GM03348 (cell line): ENCODE results near the gene PTMA.
"Not testable (repeated sequence)": the region's sequence is repeated elsewhere in the genome, so short reads cannot be mapped to it uniquely, and the experiment has no call there.

Experiments
- DNase-seq: peaks from one replicate; pipeline ENCODE4 v3.0.0; 2012; ENCODE audit warnings: low spot score

Gene PTMA

DNA sequence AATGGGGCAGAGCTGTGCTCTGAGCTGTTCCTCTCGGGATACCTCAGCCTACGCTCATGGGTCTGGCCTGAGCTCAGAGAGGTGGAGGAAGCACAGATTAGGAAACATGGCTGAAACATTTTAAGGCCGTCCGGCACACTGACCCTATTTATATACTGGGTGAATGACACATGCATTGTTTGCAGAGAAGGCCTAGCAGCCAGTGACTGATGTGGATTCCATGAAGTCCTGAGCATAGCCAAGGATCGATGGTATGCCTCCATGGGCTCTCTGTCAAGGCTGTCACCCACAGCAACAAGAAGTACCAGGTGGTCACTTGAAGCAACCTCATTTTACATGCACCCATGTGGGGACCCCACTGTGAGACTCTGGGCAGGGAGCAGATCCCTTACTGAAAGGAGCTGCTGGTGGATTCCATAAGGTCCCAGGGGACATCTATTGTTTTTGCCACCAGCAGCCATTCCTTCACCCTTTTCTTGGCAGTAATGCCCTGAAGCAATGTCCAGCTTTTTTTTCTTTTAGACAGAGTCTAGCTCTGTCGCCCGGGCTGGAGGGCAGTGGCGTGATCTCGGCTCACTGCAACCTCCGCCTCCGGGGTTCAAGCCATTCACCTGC, 8.4 kb downstream of the PTMA start:
- DNase-seq, result peak; percentile 26

- DNase-seq, result peak; percentile 52
Measured at GRCh38 chr2:231717281-231718171, 9.2 kb downstream of the PTMA start.

DNA sequence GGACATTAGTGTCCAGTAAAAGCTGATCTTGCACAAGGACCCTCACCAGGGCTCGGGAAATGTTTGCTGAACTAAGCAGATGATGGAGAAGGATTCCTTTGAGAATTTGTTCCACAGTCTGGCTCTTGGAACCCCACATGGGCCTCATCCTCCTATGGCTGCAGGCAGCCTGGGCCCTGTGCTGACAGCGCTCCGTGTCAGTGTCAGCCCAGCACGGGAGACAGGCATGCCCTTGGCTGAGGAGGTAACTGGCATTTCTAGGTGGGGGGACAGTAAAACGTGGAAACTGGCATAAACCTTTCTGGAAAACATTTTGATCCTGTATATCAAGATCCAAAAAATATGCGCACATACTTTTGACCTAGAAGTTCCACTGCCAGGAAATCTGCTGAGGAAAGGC, 10.5 kb downstream of the PTMA start:
- DNase-seq, result no peak

DNA sequence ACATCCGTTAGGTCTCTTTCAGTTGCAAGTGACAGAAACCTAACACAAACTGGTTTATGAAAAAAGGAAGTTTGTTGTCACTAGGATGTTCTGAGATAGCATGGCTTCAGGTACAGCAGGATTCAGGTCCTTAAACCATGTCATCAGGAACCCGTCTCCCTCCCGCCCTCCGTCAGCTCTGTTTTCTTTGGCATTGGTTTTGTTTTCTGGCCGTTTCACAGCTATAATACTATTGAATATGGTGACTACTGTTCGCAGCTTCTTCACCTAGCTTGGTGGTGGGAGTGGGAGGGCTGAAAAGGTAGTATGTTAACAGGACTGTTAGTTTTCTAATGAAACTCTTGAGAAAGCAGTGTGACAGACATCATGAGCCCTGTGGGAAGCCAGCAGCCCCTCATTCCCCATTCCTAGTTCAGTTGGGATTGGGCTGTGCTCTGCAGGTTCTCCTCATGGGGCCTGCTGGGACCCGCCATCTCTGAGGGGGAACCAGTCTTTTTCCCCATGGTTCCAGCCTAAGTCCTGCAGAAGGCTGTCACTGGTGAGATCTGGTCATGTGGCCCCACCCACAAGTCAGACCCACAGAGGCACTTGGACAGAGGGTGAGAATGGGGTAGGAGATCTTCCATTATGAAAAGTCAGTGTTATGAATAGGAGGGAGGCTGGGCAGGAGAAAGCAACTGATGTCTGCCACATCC, 12.1 kb downstream of the PTMA start:
- no peak for DNase-seq

DNA sequence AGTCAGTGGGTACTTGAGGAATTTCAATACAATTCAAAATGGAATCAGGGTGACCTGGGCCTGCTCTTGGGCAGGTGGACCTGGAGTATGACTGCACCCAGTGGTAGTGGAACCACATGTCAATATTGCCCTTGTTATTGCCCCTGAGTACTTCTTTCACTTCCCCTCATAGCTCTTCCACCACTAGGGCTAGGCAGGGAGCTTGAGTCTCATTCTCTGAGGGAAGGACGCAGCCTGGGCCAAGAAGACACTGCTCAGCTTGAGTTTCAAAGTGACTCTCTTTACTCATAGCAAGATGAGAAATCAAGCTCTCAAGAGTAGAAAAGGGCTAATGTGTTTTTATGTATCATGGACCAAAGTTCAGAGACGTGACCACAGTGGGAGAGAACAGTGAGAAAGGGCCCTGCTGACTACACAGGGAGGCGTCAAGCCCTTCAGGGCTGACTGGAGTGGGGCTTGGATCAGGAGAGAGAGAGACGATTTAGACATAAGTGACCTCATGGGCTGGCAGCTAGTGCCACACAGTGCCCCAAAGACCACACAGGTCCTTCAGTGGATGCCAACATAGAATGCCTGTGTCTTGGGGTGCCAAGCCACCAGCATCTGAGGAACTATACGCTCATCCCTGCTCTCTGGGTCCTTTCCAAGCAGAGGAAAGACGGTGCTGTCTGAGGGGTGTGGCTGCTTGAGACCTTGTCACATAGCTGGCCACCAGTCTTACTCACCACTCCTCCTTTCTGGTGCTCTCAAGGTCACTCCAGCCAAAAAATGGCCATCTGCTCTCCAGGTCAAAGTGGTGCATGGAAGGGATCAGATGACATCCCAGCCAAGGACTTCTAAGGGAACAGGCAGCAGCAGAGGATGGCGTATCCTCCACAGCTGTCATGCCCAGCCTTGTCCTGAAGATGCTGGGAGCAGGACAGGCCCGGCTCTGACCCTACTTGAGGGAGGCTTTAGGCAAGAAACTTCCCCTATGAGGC, 13.0 kb downstream of the PTMA start:
- no peak for DNase-seq

DNA sequence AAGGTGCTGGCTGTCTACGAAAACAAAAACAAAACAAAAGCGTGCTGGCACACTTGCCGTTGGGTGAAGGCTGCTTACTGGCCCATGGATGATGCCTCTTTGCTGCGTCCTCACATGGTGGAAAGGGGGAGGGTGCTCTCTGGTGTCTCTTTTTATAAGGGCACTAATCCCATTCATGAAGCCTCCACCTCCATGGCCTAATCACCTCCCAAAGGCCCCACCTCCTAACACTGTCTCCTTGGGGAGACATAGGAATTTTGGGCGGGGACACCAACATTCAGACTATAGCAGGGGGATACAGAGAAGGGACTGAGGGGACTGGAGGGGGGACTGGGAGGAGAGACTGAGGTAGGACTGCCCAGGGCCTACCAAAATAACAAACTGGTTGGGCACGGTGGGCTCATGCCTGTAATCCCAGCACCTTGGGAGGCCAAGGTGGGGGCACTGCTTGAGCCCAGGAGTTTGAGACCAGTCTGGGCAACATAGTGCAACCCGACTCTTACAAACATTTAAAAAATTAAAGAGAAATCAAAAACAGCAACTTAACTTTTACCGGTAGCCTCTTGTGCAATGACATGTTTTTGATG, 14.5 kb downstream of the PTMA start:
- DNase-seq, result no peak

DNA sequence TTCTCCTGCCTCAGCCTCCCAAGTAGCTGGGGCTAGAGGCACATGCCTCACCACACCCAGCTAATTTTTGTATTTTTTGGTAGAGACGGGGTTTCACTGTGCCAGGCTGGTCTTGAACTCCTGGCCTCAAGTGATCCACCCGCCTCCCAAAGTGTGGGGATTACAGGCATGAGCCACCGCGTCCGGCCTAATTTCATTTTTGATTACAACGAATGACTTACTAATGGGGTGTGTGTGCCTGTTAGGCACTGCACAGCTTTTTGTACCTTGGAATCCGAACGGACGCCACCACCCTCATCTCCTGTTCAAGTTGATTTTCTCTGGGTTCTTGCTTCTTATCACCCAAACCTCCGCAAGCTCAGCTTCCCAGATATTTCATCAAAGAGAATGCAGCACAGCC, 17.2 kb downstream of the PTMA start:
- no peak for DNase-seq

DNA sequence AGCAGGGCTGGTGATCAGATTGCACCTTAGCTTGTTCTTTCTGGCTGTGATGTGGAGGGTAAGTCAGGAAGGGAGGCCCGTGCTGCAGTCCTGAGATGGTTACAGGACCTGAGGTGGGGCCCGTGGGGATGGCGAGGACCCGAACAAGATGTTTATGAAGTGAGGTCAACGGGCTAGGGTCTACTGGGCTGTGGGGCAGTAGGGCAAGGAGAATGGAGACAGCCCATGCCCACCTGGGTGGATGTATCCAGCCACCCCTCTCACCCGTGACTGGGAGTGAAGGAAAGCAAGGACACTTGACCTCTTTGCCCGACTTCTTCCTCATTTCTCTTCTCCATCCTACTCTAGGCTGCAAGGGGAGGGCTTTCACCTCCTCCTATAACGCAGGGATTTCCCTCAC, 18.0 kb downstream of the PTMA start:
- no peak for DNase-seq

GRCh38 chr2:231727621-231728020, 19.3 kb downstream of the PTMA start:
- no peak for DNase-seq

GRCh38 chr2:231732604-231733003, 24.3 kb downstream of the PTMA start:
- DNase-seq, result no peak

- no peak for DNase-seq
Measured at GRCh38 chr2:231737761-231738160, 29.4 kb downstream of the PTMA start.

GRCh38 chr2:231743376-231744116, 35.2 kb downstream of the PTMA start:
- no peak for DNase-seq

DNA sequence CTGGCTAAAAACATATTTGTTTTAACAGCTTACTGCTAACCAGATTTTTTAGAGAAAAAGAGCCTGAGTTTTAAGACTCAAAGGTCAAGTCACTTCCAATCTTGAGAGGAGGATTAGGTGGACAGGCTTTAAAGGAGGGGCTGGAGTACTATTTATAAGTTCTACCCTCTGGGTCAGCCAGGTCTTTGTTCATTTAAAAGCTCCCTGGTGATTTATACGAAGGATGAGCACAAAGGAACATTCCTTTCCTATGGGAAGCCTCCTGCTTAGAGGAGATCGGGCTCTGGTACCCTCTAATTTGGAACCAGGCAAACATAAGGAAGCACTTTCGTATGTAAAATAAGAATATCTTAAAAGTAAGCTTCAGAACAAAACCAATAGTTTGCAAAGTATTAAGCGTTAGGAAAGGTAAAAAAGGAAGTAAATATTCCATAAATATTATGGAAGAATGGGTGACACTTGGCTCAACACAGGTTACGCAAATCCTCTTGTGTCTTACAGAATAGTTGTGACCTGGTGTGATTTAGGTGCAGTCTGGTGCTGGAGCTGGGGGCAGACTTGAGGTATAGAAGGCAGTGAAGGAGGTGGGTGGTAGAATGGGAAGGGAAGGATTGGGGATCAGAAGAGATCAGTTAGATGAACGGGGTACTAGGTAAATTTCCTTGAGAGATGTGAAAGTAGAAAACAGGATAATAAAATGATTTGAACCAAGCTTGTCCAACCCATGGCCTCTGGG, 37.1 kb downstream of the PTMA start:
- peak; percentile 12 for DNase-seq

GRCh38 chr2:231748153-231748896, 40.0 kb downstream of the PTMA start:
- DNase-seq, result not testable (repeated sequence)

DNA sequence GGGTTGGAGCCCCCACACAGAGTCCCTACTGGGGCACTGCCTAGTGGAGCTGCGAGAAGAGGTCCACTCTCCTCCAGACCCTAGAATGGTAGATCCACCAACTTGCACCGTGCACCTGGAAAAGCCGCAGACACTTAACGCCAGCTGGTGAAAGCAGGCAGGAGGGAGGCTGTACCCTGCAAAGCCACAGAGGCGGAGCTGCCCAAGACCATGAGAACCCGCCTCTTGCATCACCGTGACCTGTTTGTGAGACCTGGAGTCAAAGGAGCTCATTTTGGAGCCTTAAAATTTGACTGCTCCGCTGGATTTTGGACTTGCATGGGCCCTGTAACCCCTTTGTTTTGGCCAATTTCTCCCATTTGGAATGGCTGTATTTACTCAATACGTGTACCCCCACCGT, 40.7 kb downstream of the PTMA start:
- not testable (repeated sequence) for DNase-seq

DNA sequence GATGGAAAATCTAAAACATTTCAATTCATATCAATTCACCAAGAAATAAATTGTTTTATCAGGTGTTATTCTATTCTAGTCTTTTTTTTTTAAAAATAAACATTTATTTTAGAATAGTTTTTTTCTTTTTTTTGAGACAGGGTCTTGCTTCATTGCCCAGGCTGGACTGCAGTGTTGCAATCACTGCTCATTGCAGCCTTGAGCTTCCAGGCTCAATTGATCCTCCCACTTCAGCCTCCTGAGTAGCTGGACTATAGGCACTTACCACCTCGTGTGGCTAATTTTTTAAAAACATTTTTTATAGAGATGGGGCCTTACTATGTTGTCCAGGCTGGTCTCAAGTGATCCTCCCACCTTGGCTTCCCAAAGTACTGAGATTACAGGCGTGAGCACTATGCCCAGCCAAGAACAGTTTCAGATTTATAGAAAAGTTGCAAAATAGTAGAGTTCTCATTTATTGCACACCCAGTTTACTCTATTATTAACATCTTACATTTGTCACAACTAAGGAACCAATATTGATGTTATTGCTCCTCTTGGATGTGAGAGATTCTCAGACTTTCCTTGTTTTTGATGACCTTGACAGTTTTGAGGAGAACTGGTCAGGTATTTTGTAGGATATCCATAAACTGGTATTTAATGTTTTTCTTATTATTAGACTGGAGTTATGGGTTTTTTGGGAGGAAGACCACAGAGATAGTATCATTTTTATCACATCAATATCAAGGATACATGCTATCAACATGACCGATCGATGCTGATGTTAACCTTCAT, 42.9 kb downstream of the PTMA start:
- DNase-seq, result no peak

DNA sequence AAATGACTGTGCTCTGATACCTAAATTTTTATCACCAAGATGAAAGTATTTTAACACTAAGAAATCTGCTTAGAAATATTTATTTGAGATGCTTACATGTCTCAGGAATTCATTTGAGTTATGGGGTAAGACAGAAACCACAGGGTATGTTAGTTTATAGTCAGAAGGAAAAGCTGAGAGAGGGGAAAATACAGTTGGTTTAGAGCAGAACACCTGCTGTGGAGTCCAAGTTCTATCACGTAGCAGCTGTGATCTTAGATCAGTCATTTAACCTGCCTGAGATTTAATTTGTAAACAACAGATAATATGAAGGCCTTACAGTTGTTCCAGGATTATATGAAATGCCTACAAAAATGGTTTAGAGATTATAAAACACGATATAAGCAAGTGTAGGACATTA, 43.7 kb downstream of the PTMA start:
- no peak for DNase-seq

DNA sequence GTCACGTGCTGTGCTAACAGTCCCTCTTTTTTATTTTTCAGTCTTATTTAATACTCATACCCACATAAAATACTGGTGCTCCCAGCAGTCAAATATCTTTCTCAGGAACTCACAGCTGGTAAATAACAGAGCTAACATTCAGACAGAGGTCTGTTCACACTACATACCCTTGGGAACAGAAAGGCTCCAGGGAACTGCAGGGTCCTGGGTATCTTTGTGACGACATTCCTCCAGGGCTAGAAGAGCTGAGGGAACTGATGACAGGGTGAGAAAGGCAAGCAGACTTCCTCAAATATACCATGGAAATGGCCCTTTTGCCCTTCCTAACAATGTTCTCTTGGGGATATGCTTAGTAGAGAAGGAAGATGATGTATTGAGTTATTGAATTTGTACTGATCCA, 53.4 kb downstream of the PTMA start:
- no peak for DNase-seq
